Measurements from ENCODE around the gene CIAO3.
A peak's percentile ranks its signal among the peaks of the same experiment; 100 is the strongest.

Gene CIAO3

GRCh38 chr16:783404-784161, 42.8 kb upstream of the CIAO3 start:
- ATAC-seq: peak; percentile 3; the same call in 2 of the 3 replicates
- TF ChIP-seq CSDC2 (CRISPR knock-in tag; IDR thresholded peaks at IDR 0.05) (no peak), ARNTL (CRISPR knock-in tag; IDR thresholded peaks at IDR 0.05; ENCODE audit: borderline replicate concordance, low read depth) (no peak), ZNF8 (CRISPR knock-in tag; IDR thresholded peaks at IDR 0.05) (no peak), ZNF565 (CRISPR knock-in tag; conservative IDR thresholded peaks at IDR 0.05; ENCODE audit: low read depth) (no peak), RARB (CRISPR knock-in tag; IDR thresholded peaks at IDR 0.05) (no peak), GLIS3 (CRISPR knock-in tag; IDR thresholded peaks at IDR 0.05) (no peak), ZFP30 (CRISPR knock-in tag; IDR thresholded peaks at IDR 0.05) (no peak), TOX (CRISPR knock-in tag; IDR thresholded peaks at IDR 0.05; ENCODE audit: borderline replicate concordance) (no peak), PATZ1 (CRISPR knock-in tag; IDR thresholded peaks at IDR 0.05; ENCODE audit: borderline replicate concordance) (no peak)
- TF ChIP-seq, protein P1, sequence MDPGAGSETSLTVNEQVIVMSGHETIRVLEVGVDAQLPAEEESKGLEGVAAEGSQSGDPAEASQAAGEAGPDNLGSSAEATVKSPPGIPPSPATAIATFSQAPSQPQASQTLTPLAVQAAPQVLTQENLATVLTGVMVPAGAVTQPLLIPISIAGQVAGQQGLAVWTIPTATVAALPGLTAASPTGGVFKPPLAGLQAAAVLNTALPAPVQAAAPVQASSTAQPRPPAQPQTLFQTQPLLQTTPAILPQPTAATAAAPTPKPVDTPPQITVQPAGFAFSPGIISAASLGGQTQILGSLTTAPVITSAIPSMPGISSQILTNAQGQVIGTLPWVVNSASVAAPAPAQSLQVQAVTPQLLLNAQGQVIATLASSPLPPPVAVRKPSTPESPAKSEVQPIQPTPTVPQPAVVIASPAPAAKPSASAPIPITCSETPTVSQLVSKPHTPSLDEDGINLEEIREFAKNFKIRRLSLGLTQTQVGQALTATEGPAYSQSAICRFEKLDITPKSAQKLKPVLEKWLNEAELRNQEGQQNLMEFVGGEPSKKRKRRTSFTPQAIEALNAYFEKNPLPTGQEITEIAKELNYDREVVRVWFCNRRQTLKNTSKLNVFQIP (CRISPR knock-in tag; IDR thresholded peaks at IDR 0.05; ENCODE audit: borderline replicate concordance, low read depth): no peak

GRCh38 chr16:782766-783403, 42.1 kb upstream of the CIAO3 start:
- TF ChIP-seq, protein P1 (CRISPR knock-in tag; IDR thresholded peaks at IDR 0.05; ENCODE audit: borderline replicate concordance, low read depth): no peak
- TF ChIP-seq BACH2 (CRISPR knock-in tag; IDR thresholded peaks at IDR 0.05; ENCODE audit: borderline replicate concordance): no peak
- TF ChIP-seq OSR1 (CRISPR knock-in tag; IDR thresholded peaks at IDR 0.05): no peak
- no peak for TF ChIP-seq CSDC2 (CRISPR knock-in tag; IDR thresholded peaks at IDR 0.05)
- TF ChIP-seq ZC3H10 (CRISPR knock-in tag; IDR thresholded peaks at IDR 0.05): no peak
- no peak for TF ChIP-seq TSHZ2 (CRISPR knock-in tag; IDR thresholded peaks at IDR 0.05)
- TF ChIP-seq ZNF565 (CRISPR knock-in tag; conservative IDR thresholded peaks at IDR 0.05; ENCODE audit: low read depth): no peak
- ATAC-seq: peak; percentile 10

- TF ChIP-seq RARB (CRISPR knock-in tag; IDR thresholded peaks at IDR 0.05) (no peak), PATZ1 (CRISPR knock-in tag; IDR thresholded peaks at IDR 0.05; ENCODE audit: borderline replicate concordance) (no peak), OSR1 (CRISPR knock-in tag; IDR thresholded peaks at IDR 0.05) (no peak), CREB5 (CRISPR knock-in tag; IDR thresholded peaks at IDR 0.05; ENCODE audit: low read depth) (no peak), ZFP3 (CRISPR knock-in tag; IDR thresholded peaks at IDR 0.05) (no peak), GLIS3 (CRISPR knock-in tag; IDR thresholded peaks at IDR 0.05) (no peak), BACH2 (CRISPR knock-in tag; IDR thresholded peaks at IDR 0.05; ENCODE audit: borderline replicate concordance) (no peak), ZC3H10 (CRISPR knock-in tag; IDR thresholded peaks at IDR 0.05) (no peak), ARNTL (CRISPR knock-in tag; IDR thresholded peaks at IDR 0.05; ENCODE audit: borderline replicate concordance, low read depth) (no peak), PPARA (CRISPR knock-in tag; IDR thresholded peaks at IDR 0.05; ENCODE audit: borderline replicate concordance) (no peak), ESRRG (CRISPR knock-in tag; IDR thresholded peaks at IDR 0.05) (no peak), CSDC2 (CRISPR knock-in tag; IDR thresholded peaks at IDR 0.05) (no peak)
- no peak; the same call in 2 of the 3 replicates for ATAC-seq
Measured at GRCh38 chr16:782258-782657, 41.5 kb upstream of the CIAO3 start.
